ENCODE measurements around the gene PPM1H.
"Not testable (repeated sequence)": the region's sequence is repeated elsewhere in the genome, so short reads cannot be mapped to it uniquely, and the experiment has no call there.

PPM1H gene, protein sequence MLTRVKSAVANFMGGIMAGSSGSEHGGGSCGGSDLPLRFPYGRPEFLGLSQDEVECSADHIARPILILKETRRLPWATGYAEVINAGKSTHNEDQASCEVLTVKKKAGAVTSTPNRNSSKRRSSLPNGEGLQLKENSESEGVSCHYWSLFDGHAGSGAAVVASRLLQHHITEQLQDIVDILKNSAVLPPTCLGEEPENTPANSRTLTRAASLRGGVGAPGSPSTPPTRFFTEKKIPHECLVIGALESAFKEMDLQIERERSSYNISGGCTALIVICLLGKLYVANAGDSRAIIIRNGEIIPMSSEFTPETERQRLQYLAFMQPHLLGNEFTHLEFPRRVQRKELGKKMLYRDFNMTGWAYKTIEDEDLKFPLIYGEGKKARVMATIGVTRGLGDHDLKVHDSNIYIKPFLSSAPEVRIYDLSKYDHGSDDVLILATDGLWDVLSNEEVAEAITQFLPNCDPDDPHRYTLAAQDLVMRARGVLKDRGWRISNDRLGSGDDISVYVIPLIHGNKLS

DNA sequence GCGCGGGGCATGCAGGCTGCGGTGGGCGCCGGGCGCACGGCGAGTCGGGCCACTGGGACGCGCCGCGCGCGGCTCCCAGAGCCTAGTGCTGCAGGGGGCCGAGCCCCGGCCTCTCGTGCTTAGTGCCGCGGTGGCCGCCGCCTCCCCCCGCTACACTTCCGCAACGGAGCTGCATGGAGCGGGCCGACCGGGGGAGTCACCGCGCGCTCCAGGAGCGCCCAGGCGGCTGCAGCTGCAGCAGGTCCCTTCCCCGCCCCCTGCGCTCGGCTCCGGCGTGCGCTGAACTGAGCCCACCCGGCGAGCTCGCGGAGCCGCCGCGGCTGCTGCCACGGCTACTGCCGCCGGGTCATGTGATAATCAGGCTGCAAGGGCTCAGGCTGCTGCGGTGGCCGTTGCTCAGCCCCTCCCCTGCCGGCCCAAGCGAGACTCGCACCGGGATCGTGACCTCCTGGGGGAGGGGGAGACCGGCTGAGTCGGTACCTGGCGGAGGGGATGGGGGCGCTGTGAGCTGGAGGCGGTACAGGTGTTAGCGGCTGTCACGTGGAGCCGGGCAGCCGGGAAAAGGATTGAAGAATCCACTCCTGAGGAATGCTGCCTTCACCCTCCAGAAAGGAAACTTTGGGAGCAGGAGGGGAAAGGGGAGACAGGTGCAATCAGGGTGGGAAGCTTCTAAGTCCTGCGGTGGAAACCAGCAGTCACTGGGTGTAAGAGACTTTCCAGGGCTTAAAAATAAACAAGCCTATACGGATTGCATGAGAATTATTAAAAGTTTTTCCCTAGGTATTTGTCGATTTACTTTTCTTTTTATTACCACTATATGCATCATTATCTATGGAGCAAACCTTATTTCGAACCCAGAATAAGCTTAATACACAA lies at the start of gene PPM1H:
Gene PPM1H (minus strand): TSS at position 352 of the 876 bp plus-strand sequence. CDS start 414 bp downstream, outside the sequence.
- DNase-seq: peak; percentile 7

DNA sequence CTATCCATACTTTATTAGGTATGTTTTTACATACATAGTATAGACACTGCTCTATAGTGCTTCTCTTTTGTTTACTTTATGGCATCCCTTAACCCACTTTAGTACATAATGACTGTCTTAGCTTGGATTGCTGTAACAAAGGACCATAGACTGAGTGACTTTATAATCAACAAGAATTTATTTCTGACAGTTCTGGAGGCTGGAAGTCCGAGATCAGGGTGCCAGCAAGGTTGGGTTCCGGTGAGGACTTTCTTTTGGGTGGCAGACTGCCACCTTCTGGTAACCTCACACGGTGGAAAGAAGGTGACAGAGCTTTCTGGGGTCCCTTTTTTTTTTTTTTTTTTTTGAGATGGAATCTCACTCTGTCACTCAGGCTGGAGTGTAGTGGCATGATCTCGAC lies 48.6 kb upstream of the PPM1H start:
- DNase-seq: no peak

DNA sequence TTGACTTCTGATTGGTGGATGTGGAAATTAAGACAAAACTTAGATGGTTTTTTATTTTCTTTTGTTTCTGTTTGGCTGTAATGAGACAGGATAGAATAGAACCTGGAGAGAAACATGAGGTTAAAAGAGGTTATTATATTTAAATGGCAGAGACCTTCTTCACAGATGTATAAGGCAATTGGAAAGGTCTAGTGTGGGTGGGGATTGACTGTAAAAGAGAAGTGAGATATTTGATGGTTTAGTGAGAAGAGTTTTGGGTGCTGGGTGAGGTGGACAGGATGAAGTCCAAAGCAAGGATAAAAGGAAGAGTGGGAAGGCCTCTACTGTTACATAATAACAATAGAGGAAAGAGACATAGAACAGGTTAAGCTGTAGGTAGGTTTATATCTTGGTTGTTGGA lies 43.8 kb upstream of the PPM1H start:
- no peak for DNase-seq

DNA sequence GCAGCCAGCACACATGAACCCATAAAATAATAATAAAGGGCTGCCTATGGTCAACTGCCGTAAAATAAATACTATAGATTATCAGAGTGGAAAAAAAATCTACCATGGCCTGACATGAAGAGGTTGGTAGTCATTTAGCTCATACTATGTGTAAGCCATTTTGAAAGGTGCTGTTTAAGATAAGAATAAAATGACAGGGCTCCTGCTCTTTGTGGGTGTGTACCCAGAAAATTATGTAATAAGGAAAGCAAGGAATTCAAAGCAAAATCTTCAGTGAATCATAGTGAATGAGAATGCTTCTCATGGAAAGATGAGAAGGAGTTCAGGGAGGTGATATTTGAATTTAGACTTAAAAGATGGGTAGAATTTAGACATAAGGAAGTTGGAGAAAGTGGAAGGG lies 42.9 kb upstream of the PPM1H start:
- DNase-seq: no peak

DNA sequence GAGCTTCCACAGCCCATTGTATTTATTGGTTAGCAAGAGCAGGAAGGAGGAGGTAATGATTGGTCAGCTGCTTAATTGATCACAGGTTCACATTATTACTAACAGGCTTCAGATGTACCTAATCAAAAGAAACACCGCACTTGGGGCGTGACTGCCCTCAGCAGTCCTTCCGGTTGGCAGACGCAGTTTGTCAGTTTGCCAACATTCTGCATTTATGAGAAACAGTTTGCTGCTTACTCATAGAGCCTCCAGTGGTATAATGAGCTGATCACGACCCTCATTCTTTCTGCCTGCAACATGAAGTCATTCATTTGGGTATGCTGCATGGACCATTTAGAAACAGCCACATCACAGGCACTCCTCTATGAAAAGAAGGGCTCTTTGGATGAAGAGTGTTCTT lies 42.5 kb upstream of the PPM1H start:
- DNase-seq: no peak

DNA sequence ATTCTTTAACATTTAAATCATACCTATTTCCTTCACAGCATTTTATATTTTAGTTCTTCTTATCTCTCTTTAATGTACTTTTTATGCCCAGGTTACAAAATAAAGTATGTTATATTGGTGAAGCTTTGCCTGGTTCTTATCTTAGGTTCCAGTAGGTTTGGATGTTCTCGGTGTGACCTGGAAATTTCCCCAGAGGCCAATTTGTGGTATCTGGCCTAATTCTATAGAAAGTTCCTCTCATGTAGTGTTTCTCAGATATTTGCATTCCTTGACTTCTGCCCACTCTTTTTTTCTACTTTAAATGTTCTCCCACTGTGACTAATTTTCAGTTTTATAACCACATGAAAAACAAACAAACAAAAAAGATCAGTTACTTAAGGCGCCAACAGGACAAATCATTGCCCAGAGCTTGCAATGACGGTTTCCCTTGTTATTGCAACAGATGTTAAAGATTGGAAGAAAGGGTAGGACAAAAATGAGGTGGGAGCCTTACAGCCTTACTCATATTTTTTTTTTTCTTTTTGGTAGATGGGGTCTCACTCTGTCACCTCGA lies 41.2 kb upstream of the PPM1H start:
- DNase-seq: no peak

DNA sequence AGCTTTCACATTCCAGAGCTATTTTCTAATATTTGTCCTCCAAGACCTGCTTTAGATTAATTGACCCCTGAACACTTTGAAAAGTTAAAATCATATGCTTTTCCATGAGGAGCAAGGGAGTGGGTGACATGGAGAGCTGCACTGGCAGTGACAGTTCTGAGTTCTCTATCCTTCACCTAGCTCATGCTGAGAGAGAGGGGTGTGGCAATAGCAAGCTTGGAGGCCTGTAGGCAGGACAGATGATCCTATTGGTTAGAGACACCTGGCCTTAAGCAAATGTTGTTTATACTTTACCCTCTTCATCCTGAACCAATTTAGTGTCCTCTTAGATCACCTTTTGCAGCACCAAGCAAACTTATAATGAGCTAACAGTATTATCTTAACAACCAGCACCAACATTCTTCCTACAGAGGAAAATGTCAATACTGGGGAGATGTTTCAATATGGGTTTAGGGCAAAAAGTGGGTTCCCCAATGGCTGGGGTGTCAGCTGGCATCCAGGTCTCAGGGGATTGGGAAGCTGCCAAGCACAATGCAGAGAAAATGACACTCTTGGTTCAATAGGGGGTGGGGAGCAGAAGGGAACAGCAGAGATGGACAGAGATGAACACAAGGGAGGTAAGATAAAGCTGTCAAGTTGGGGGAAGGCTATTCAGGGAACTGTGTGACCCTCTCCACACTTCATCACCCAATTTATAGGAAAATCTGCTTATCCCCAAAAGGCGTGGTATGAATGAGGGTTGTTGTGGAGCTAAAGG lies 37.0 kb upstream of the PPM1H start:
- no peak for DNase-seq

DNA sequence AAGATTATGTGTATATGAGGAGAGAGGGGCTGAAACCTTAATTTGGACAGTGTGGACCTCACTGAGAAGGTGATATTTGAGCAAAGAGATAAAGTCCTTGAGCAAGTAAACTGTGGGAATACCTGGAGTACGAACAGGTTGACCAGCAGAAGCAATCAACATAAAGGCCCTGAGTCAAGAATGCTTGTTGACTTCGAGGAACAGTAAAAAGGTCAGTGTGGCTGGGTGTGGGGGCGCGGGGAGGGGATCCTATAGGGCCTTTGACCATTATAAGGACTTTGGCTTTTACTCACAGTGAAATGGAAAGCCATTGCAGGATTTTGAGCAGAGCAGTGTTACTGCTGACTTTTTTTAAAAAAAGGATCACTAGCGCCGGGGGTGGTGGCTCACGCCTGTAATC lies 34.7 kb upstream of the PPM1H start:
- no peak for DNase-seq

DNA sequence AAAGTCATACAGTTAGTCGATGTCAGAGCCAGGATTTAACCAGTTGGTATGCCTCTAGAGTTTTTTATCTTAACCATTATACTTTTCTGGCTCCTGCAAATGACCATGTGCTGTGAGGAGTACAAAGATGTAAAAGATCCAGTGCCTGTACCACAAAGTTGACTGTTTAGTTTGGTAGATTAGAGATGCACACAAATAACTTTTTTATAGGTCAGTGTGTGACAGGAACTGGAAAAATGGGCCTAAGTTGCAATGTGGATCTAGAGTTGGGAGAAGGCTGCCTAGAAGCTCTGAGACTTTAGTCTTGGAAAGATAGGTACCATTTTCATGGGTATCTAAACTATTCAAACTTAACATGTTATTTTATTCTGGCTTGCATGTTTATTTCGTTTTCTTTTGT lies 32.8 kb upstream of the PPM1H start:
- DNase-seq: no peak

DNA sequence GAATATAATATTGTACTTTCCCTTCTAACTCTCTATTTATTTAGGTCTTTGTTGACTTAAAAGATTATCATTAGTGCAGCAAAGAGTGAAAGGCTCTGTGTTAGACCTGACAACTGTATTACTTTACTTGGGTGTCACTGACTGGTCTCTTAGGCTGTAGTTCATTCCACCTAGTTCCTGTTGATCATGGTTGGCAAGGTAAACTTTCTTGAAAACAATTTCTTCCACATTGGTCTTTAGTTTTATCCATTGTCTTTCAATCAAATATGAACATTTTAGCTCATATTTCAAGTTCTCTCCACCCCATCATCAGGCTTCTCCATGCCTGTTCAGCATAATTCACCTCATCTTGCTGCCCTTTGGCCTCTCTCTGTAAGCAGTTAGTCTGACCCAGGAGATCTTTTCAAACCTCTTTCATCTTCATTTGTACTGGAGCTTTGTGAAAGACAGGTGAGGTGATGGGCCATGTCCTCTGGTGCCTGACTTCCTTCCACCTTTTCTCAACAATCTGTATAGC lies 32.1 kb upstream of the PPM1H start:
- no peak for DNase-seq

DNA sequence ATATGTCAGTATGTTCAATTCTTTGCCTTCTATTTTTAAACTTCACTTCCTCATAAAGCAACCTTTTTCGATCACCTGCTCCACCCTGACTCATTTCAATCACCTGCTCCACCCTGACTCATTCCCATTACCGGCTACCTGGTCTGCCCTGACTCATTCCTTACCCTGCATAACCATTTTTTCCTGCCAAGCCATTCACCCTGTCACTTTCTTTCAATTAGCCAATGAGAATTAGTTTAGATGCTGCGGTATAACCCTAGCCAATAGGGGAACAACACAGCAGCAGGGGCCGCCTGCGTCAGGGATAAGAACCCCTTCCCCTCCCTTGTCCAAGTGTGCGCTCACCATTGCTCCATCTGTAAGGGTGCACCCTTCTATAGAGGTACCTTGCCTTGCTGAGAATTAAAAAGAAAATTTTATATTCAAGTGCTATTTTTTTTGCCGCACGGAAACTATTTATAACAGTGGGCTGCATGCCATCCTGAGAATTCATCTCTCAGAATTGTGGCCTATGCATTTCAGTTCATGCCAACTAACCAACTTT lies 31.6 kb upstream of the PPM1H start:
- DNase-seq: not testable (repeated sequence)

DNA sequence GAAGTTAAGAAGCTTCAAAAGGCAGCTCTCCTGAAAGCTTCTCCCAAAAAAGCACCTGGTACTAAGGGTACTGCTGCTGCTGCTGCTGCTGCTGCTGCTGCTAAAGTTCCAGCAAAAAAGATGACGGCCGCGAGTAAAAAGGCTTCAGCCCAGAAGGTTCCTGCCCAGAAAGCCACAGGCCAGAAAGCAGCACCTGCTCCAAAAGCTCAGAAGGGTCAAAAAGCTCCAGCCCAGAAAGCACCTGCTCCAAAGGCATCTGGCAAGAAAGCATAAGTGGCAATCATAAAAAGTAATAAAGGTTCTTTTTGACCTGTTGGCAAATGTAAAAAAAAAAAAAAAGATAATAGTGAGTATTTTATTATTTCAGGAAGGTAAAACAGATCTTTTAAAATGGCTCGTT lies 30.8 kb upstream of the PPM1H start:
- not testable (repeated sequence) for DNase-seq

DNA sequence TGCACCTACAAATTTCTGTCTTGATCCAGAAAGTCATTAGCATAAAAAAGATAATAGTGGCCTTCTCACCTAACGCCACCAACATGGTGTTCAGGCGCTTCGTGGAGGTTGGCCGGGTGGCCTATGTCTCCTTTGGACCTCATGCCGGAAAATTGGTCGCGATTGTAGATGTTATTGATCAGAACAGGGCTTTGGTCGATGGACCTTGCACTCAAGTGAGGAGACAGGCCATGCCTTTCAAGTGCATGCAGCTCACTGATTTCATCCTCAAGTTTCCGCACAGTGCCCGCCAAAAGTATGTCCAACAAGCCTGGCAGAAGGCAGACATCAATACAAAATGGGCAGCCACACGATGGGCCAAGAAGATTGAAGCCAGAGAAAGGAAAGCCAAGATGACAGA lies 30.3 kb upstream of the PPM1H start:
- DNase-seq: not testable (repeated sequence)

DNA sequence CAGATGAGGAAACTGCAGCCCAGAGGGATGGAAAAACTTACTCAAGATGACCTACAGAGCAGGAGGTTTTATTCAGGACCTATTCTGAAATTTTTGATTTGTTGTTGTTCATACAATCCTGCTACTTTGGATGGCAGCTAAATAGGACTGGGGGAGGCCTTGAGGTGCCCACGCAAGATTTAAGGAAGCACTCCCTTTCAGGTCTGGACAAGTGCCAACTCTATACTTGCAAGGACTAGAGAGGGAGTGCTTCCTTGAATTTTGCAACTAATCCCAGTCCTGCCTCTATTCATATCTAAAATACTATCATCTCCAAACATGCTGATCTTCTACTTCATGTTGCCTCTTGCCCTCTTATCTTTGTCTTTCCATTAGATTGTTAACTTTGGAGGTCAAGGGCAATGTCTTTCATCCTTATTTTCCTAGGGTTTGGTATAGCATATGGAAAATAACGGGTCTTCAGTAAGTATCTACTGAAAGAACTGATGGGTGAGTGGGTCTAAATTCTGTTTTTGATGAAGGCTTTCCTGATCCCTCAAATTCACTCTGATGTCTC lies 28.6 kb upstream of the PPM1H start:
- DNase-seq: no peak

DNA sequence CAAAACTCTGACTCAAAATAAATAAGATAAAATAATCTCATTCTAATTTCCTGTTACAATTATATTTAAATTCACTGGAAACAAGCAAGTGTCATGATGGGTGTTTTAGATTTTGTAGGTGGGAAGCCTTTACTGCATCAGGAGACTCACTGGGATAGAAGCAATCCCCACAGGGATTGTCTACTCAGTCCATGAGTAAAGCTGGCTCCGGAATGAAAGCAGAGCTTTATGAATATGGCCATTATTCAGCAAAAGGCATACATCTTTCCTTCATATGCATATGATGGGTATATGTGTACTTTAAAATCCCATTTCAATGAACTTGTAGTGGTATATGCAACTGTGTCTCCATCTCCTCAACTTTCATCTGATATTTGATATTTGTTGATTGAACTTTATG lies 25.4 kb upstream of the PPM1H start:
- DNase-seq: no peak

DNA sequence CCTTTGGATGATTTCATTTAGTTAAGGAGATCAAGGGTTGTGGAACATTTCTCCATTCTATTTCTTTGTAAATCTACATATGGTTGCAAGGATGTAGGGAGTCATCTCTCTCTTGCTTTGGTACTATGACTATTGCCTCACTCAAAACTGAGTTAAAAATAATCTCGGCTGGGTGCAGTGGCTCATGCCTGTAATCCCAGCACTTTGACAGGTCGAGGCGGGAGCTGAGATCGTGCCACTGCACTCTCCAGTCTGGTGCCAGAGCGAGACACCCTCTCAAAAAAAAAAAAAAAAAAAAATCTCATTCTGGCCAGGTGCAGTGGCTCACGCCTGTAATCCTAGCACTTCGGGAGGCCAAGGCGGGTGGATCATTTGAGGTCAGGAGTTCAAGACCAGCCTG lies 24.8 kb upstream of the PPM1H start:
- no peak for DNase-seq

DNA sequence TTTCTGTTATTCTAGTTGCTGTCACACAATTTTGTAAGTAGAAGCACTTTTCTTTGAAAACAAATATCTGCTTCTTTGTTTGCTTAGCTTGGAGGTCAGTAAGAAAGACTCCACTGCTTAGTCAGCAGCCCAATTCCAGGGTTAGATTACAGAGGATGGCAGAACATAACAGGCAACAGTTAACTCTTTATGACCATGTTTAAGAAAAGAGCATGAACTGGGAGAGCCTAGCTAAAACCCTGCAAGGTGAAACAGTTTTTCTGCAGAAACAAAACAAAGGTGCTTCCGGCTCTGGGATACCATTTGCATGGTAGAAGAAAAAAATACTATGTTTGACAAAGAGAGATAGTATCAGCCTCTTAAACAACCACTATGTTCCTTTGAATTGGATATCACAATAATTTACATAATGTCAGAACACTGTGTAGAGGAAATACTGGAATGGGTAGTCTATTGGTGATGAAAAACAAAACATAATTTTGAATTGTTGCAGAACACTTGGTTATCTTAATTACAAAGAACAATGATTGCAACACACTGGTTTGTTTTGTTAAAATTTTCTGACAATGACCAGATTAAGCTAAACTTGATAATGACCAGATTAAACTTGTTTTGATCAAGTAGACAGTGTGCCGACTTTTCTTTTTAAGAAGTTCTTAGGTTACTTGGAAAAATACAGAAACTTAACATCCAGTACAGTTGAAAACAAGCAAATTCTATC lies 22.4 kb upstream of the PPM1H start:
- no peak for DNase-seq

DNA sequence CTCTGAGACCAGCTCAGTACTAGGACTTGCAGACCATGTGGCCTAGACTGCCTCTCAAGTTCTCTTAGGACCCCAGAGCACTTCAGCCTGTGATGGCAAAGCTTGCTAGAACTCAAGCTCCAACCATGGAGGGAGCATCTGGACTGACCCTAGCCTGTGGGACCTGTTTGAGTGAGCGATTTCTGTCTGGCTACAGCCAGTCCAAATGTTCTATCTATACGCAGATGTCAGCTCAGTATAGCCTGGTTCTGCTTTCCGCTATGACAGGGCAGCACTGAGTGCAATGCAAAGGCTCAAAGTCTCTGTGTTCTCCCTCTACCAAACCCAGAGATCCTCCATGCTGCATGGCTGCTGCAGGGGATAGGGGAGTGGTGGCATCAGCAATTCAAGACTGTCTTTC lies 20.7 kb upstream of the PPM1H start:
- no peak for DNase-seq

DNA sequence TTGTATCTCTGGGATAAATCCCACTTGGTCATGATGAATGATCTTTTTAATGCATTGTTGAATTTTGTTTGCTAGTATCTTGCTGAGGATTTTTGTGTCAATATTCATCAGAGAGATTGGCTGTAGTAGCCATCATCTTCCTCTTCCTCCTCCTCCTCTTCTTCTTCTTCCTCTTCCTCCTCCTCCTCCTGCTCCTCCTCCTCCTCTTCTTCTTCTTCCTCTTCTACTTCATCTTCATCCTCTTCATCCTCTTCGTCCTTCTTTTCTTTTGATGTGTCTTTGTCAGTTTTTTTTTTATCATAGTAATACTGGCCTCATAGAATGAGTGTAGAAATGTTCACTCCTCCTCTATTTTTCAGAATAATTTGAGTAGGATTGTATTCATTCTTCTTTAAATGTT lies 15.4 kb upstream of the PPM1H start:
- DNase-seq: no peak

DNA sequence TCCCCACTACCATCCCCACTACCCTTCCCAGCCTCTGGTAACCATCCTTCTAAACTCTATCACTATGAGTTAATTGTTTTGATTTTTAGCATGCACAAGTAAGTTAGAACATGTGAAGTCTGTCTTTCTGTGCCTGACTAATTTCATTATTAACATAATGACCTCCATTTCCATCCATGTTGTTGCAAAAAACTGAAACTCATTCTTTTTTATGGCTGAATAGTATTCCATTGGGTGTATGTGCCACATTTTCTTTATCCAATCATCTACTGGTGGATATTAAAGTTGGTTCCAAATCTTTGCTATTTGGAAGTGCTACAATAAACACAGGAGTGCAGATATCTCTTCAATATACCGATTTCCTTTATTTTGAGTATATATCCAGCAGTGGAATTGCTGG lies 13.2 kb upstream of the PPM1H start:
- no peak for DNase-seq

DNA sequence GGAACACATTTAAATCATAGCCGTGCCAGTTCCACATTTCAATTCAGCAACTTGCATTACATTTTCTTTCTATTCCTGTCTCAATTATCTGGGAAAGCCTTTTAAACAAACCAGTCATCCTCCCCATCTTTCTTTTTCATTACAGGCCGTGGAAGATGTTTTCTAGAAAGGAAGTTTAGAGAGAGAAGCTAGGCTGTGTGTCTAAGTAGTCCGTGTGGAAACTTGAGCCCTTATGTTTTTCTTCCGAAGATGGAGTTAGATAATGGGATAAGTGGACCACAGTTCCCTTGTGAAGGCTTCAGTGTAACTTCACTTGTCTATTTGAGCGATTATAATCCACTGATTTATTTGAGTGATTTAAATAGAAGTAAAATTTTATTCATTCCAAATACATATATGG lies 12.4 kb upstream of the PPM1H start:
- no peak for DNase-seq
